ENCODE measurements around the gene GRAMD1B.

Gene GRAMD1B

GRCh38 chr11:123587559-123587958 is 157.5 kb downstream of the GRAMD1B start:
- H4K20me1 ChIP-seq (ENCODE audit: insufficient read depth, low read length) = no peaks in the 10 kb centered on the region; the same call in 1 of the 2 replicates
- no peak for TF ChIP-seq CTCF (IDR thresholded peaks at IDR 0.05; ENCODE audit: borderline replicate concordance, extremely low read depth, low read length, poor library complexity, severe bottlenecking)
- no peak for TF ChIP-seq EZH2 (IDR thresholded peaks at IDR 0.05; ENCODE audit: borderline replicate concordance, low read depth, low read length, severe bottlenecking)
- no peaks in the 10 kb centered on the region for H3K9me3 ChIP-seq (ENCODE audit: insufficient read depth, low read length, severe bottlenecking)
- no peaks in the 10 kb centered on the region for H3K27me3 ChIP-seq (ENCODE audit: insufficient read depth, low read length, poor library complexity)
- H3K4me3 ChIP-seq (ENCODE audit: low read depth in 1 of 2, low read length in 2 of 2) = no peak overlapping the region
- peaks cover 6% of the 10 kb centered on the region; the same call in 1 of the 2 replicates for H3K36me3 ChIP-seq (ENCODE audit: insufficient read depth, low read length)
- ATAC-seq (ENCODE audit: insufficient read depth, low read depth) = no peak
- no peak for DNase-seq
- H3K27ac ChIP-seq (ENCODE audit: low read length) = no peak overlapping the region
- H3K4me2 ChIP-seq (ENCODE audit: insufficient read depth, low read length) = no peak overlapping the region
- H3K4me1 ChIP-seq (ENCODE audit: insufficient read depth, low read length) = no peaks in the 10 kb centered on the region
- no peak overlapping the region for H3K9ac ChIP-seq (ENCODE audit: low read depth, low read length)
- H3K79me2 ChIP-seq (ENCODE audit: insufficient read depth, low read length) = no peaks in the 10 kb centered on the region
- no peak overlapping the region for H2AFZ ChIP-seq (ENCODE audit: low read depth, low read length)

- H3K36me3 ChIP-seq (ENCODE audit: insufficient read depth, low read length) = peaks cover 6% of the 10 kb centered on the region; the same call in 1 of the 2 replicates
These were observed 158.2 kb downstream of the GRAMD1B start for GRCh38 chr11:123588117-123588863.

GRCh38 chr11:123588864-123589262 is 158.8 kb downstream of the GRAMD1B start:
- no peaks in the 10 kb centered on the region for H3K79me2 ChIP-seq (ENCODE audit: insufficient read depth, low read length)
- TF ChIP-seq CTCF (IDR thresholded peaks at IDR 0.05; ENCODE audit: borderline replicate concordance, extremely low read depth, low read length, poor library complexity, severe bottlenecking) (no peak), EZH2 (IDR thresholded peaks at IDR 0.05; ENCODE audit: borderline replicate concordance, low read depth, low read length, severe bottlenecking) (no peak)
- no peak for DNase-seq
- H3K9me3 ChIP-seq (ENCODE audit: insufficient read depth, low read length, severe bottlenecking) = no peaks in the 10 kb centered on the region
- no peaks in the 10 kb centered on the region for H3K4me1 ChIP-seq (ENCODE audit: insufficient read depth, low read length)
- H3K36me3 ChIP-seq (ENCODE audit: insufficient read depth, low read length) = peaks cover 8% of the 10 kb centered on the region; the same call in 1 of the 2 replicates
- H3K4me2 ChIP-seq (ENCODE audit: insufficient read depth, low read length) = no peak overlapping the region
- ATAC-seq (ENCODE audit: insufficient read depth, low read depth) = no peak
- H2AFZ ChIP-seq (ENCODE audit: low read depth, low read length) = no peak overlapping the region
- H3K4me3 ChIP-seq (ENCODE audit: low read depth in 1 of 2, low read length in 2 of 2) = no peak overlapping the region
- no peak overlapping the region for H3K9ac ChIP-seq (ENCODE audit: low read depth, low read length)
- no peaks in the 10 kb centered on the region; the same call in 1 of the 2 replicates for H4K20me1 ChIP-seq (ENCODE audit: insufficient read depth, low read length)
- no peak overlapping the region for H3K27ac ChIP-seq (ENCODE audit: low read length)
- no peaks in the 10 kb centered on the region for H3K27me3 ChIP-seq (ENCODE audit: insufficient read depth, low read length, poor library complexity)

More at GRCh38 chr11:123588117-123588863, 158.2 kb downstream of the GRAMD1B start:
- TF ChIP-seq CTCF (IDR thresholded peaks at IDR 0.05; ENCODE audit: borderline replicate concordance, extremely low read depth, low read length, poor library complexity, severe bottlenecking) (no peak), EZH2 (IDR thresholded peaks at IDR 0.05; ENCODE audit: borderline replicate concordance, low read depth, low read length, severe bottlenecking) (no peak)
- no peaks in the 10 kb centered on the region for H3K79me2 ChIP-seq (ENCODE audit: insufficient read depth, low read length)
- H3K9ac ChIP-seq (ENCODE audit: low read depth, low read length) = no peak overlapping the region
- H3K27ac ChIP-seq (ENCODE audit: low read length) = no peak overlapping the region
- H2AFZ ChIP-seq (ENCODE audit: low read depth, low read length) = no peak overlapping the region
- ATAC-seq (ENCODE audit: insufficient read depth, low read depth) = no peak
- no peaks in the 10 kb centered on the region; the same call in 1 of the 2 replicates for H4K20me1 ChIP-seq (ENCODE audit: insufficient read depth, low read length)
- no peak overlapping the region for H3K4me2 ChIP-seq (ENCODE audit: insufficient read depth, low read length)
- H3K27me3 ChIP-seq (ENCODE audit: insufficient read depth, low read length, poor library complexity) = no peaks in the 10 kb centered on the region
- H3K4me1 ChIP-seq (ENCODE audit: insufficient read depth, low read length) = no peaks in the 10 kb centered on the region
- no peak overlapping the region for H3K4me3 ChIP-seq (ENCODE audit: low read depth in 1 of 2, low read length in 2 of 2)
- no peak for DNase-seq
- no peaks in the 10 kb centered on the region for H3K9me3 ChIP-seq (ENCODE audit: insufficient read depth, low read length, severe bottlenecking)
